GM12878 (cell line): Measurements from ENCODE around the gene RYR2. TPM values are rescaled to one million over a fixed set of nuclear protein-coding genes. Genes with fewer than 3 reads are reported as not detected.

Source experiments
- ATAC-seq: fragments of 200-7000 bp; cut with Tn5 transposase; 3 replicates; pipeline ENCODE4 v1.9.1; 2020; ENCODE audit warnings: mild to moderate bottlenecking, moderate library complexity
- BruUV-seq: library from RNA; stranded (reverse); fragments of 400-500 nt; replicated peaks from 2 replicates; lab custom pipeline; 2021; lab: Mats Ljungman, UMichigan
- CTCF ChIA-PET: fragments of 300-600 bp; sonication (Branson Sonifier 250); formaldehyde crosslinking; extraction: SDS; loops from one replicate; lab custom pipeline; 2021; ENCODE audit warnings: inconsistent platforms; lab: Yijun Ruan, JAX
- POLR2A ChIA-PET: fragments of 350-600 bp; formaldehyde crosslinking; extraction: SDS; loops from one replicate; lab custom pipeline; 2021; ENCODE audit warnings: inconsistent platforms; lab: Charles Lee
- RAD21 ChIA-PET: fragments of 300-600 bp; sonication (Branson Sonifier 250); formaldehyde crosslinking; loops from one replicate; lab custom pipeline; 2023; ENCODE audit warnings: antibody characterized with exemption; ENCODE audit not compliant: unreplicated experiment; lab: Charles Lee
- SMC1A ChIA-PET: fragments of 300-600 bp; sonication (Branson Sonifier 250); formaldehyde crosslinking; loops from one replicate; lab custom pipeline; 2023; ENCODE audit not compliant: unreplicated experiment, uncharacterized antibody; lab: Charles Lee
- DNase-seq: peaks from one replicate; pipeline ENCODE4 v3.0.0-alpha.2; 2011; ENCODE audit warnings: low read depth, low spot score
- FAIRE-seq: peaks from 3 replicates; lab custom pipeline; 2011; peaks lifted over from hg19 to GRCh38; lab: Jason Lieb, UNC
- H2AFZ ChIP-seq: 2 replicates; pipeline ENCODE4 v1.6.0; 2011; ENCODE audit warnings: low read depth, low read length, control low read depth; ENCODE audit not compliant: control insufficient read depth
- H3K27ac ChIP-seq: 2 replicates; pipeline ENCODE4 v1.5.1; 2011; ENCODE audit warnings: control low read depth; ENCODE audit not compliant: control insufficient read depth, insufficient read depth
- H3K27me3 ChIP-seq, 2 experiments: replicated peaks in 1 of 2; 2 replicates each; pipeline versions ENCODE4 v1.6.0 to v1.6.1; 2011; ENCODE audit warnings: low read length in 1 of 2; ENCODE audit not compliant: control insufficient read depth in 2 of 2, insufficient read depth in 2 of 2
- H3K36me3 ChIP-seq, 2 experiments: 2 replicates each; pipeline ENCODE4 v1.5.1; 2011; ENCODE audit warnings: low read length in 1 of 2; ENCODE audit not compliant: control insufficient read depth in 2 of 2, insufficient read depth in 2 of 2
- H3K4me1 ChIP-seq: 2 replicates; pipeline ENCODE4 v1.6.1; 2011; ENCODE audit warnings: mild to moderate bottlenecking, low read length, moderate library complexity, mixed read lengths; ENCODE audit not compliant: control insufficient read depth, insufficient read depth
- H3K4me2 ChIP-seq: 2 replicates; pipeline ENCODE4 v1.6.0; 2011; ENCODE audit warnings: control low read depth; ENCODE audit not compliant: control insufficient read depth, insufficient read depth
- H3K4me3 ChIP-seq: fragments of 200-600 bp; sonication (generic); 2 replicates; pipeline ENCODE4 v1.5.1; 2016
- H3K79me2 ChIP-seq: 2 replicates; pipeline ENCODE4 v1.6.0; 2011; ENCODE audit warnings: low read length; ENCODE audit not compliant: control insufficient read depth, insufficient read depth
- H3K9ac ChIP-seq: 2 replicates; pipeline ENCODE4 v1.8.0; 2011; ENCODE audit warnings: low read length, control low read depth, mixed read lengths; ENCODE audit not compliant: control insufficient read depth, insufficient read depth
- H3K9me3 ChIP-seq: replicated peaks from 3 replicates; pipeline ENCODE4 v1.5.1; 2011; ENCODE audit warnings: mild to moderate bottlenecking, low read length; ENCODE audit not compliant: control insufficient read depth, insufficient read depth
- H4K20me1 ChIP-seq: 2 replicates; pipeline ENCODE4 v1.6.0; 2011; ENCODE audit not compliant: control insufficient read depth, insufficient read depth
- BACH1 ChIP-seq: fragments of 450-650 bp; IDR thresholded peaks from 2 replicates; pipeline ENCODE4 v1.6.1; 2017; ENCODE audit warnings: mild to moderate bottlenecking, borderline replicate concordance
- BCL3 ChIP-seq: IDR thresholded peaks from 2 replicates; pipeline ENCODE4 v1.6.1; 2011; ENCODE audit warnings: borderline replicate concordance, low read depth, mild to moderate bottlenecking, moderate library complexity, low read length; ENCODE audit not compliant: insufficient read depth, poor library complexity, severe bottlenecking
- E2F8 ChIP-seq: fragments of 450-650 bp; IDR thresholded peaks from 2 replicates; pipeline ENCODE4 v1.6.1; 2018; ENCODE audit warnings: mild to moderate bottlenecking, low read depth, moderate library complexity; ENCODE audit not compliant: partially characterized antibody
- EZH2 ChIP-seq: IDR thresholded peaks from 2 replicates; pipeline ENCODE4 v1.6.1; 2012; ENCODE audit warnings: low read depth, mild to moderate bottlenecking, control low read depth, inconsistent platforms, low read length, borderline replicate concordance; ENCODE audit not compliant: control insufficient read depth
- GABPA ChIP-seq: IDR thresholded peaks from 2 replicates; pipeline ENCODE4 v1.6.1; 2014; ENCODE audit warnings: antibody characterized with exemption, low read depth, mild to moderate bottlenecking, inconsistent platforms
- IKZF1 ChIP-seq: fragments of 450-650 bp; conservative IDR thresholded peaks from 2 replicates; pipeline ENCODE4 v1.6.1; 2017; ENCODE audit warnings: antibody characterized with exemption, mild to moderate bottlenecking
- KDM1A ChIP-seq: fragments of 200-600 bp; sonication (generic); IDR thresholded peaks from 2 replicates; pipeline ENCODE4 v1.6.1; 2016; ENCODE audit warnings: borderline replicate concordance
- MYB ChIP-seq: fragments of 150-350 bp; IDR thresholded peaks from 2 replicates; pipeline ENCODE4 v1.6.1; 2014; ENCODE audit warnings: mild to moderate bottlenecking, low read depth, low read length, borderline replicate concordance
- NFYA ChIP-seq: IDR thresholded peaks from 2 replicates; pipeline ENCODE4 v1.6.1; 2011; ENCODE audit warnings: low read depth, mild to moderate bottlenecking, low read length, improper control_type of control experiment, borderline replicate concordance
- PAX8 ChIP-seq: fragments of 450-650 bp; IDR thresholded peaks from 2 replicates; pipeline ENCODE4 v1.6.1; 2017; ENCODE audit warnings: mild to moderate bottlenecking, moderate library complexity
- POLR2AphosphoS2 ChIP-seq: IDR thresholded peaks from 2 replicates; pipeline ENCODE4 v1.6.1; 2011; ENCODE audit warnings: low read depth, mild to moderate bottlenecking, low read length, improper control_type of control experiment, moderate library complexity
- RAD21 ChIP-seq: IDR thresholded peaks from 2 replicates; pipeline ENCODE4 v1.6.1; 2011; ENCODE audit warnings: mild to moderate bottlenecking, low read depth, low read length, moderate library complexity; ENCODE audit not compliant: insufficient read depth
- RBBP5 ChIP-seq: fragments of 200-600 bp; sonication (generic); conservative IDR thresholded peaks from 2 replicates; pipeline ENCODE4 v1.6.1; 2016
- RUNX3 ChIP-seq: IDR thresholded peaks from 2 replicates; pipeline ENCODE4 v1.6.1; 2012; ENCODE audit warnings: low read length, inconsistent platforms
- SIX5 ChIP-seq: IDR thresholded peaks from 2 replicates; pipeline ENCODE4 v1.6.1; 2011; ENCODE audit warnings: mild to moderate bottlenecking, low read depth, low read length, moderate library complexity; ENCODE audit not compliant: severe bottlenecking
- SREBF2 ChIP-seq: IDR thresholded peaks from 2 replicates; pipeline ENCODE4 v1.6.1; 2012; ENCODE audit warnings: mild to moderate bottlenecking, low read length
- SRF ChIP-seq, 2 experiments: IDR thresholded peaks; 2 replicates each; pipeline ENCODE4 v1.6.1; 2011; ENCODE audit warnings: low read depth in 2 of 2, low read length in 2 of 2, mild to moderate bottlenecking in 1 of 2, moderate library complexity in 1 of 2
- STAT1 ChIP-seq: fragments of 450-650 bp; conservative IDR thresholded peaks from 2 replicates; pipeline ENCODE4 v1.6.1; 2014; ENCODE audit warnings: antibody characterized with exemption, mild to moderate bottlenecking
- TCF3 ChIP-seq: IDR thresholded peaks from 2 replicates; pipeline ENCODE4 v1.6.1; 2012; ENCODE audit warnings: low read depth, mild to moderate bottlenecking, low read length, borderline replicate concordance; ENCODE audit not compliant: insufficient read depth
- WGBS: methylation state at CpG from one replicate; pipeline ENCODE4 v1.1.6; 2016; ENCODE audit warnings: low lambda C conversion rate; ENCODE audit not compliant: insufficient replicate concordance, insufficient coverage; ENCODE audit errors: missing lambda C conversion rate; 5-methylcytosine and 5-hydroxymethylcytosine counted together
- in situ Hi-C: fragments of 300-500 bp; cut with MboI; formaldehyde crosslinking; loops from 9 replicates; pipeline ENCODE4 v1.14.3; 2018; ENCODE audit warnings: mixed read lengths
- intact Hi-C: fragments of 100-400 bp; cut with micrococcal nuclease; formaldehyde crosslinking; loops from one replicate; pipeline ENCODE4 v1.14.2; 2022; ENCODE audit not compliant: unreplicated experiment
- polyA plus RNA-seq, 11 experiments: library from polyadenylated mRNA; depleted of rRNA in 4 of 11; unstranded in 6 of 11; stranded (reverse) in 5 of 11; fragments of >200 nt; fragmentation: Nextera tagmentation in 4 of 11; fragmentation: Illumina TruSeq in 1 of 11; extraction: Ambion mirVana in 4 of 11; extraction: Trizol in 1 of 11; gene quantifications; 1 replicate in 1 of 11; 2 replicates in 10 of 11; pipeline versions ENCODE4 v1.2.1 to v1.2.3, GENCODE V29; 2011 to 2016; ENCODE audit warnings: inconsistent platforms in 2 of 11, missing spikeins in 2 of 11, low read depth in 1 of 11
- total RNA-seq, 4 experiments: library from RNA; depleted of rRNA in 3 of 4; stranded (reverse); fragments of >200 nt in 3 of 4; fragmentation: Illumina TruSeq in 1 of 4; extraction: Trizol in 1 of 4; gene quantifications; 2 replicates each; pipeline versions ENCODE4 v1.2.1 to v1.2.3, GENCODE V29; 2013 to 2021

Gene RYR2
- total and polyA plus RNA-seq, 10 of the 15 experiments (the other 5 are each of a cell fraction or from before 2014, with no cell fraction given): 0.01 to 0.04 TPM; not detected in 8

- no peak for TF ChIP-seq BCL3
- no peak for TF ChIP-seq KDM1A
- TF ChIP-seq MYB: no peak
- TF ChIP-seq POLR2AphosphoS2: no peak
- TF ChIP-seq SIX5: no peak
- TF ChIP-seq SREBF2: no peak
- TF ChIP-seq GABPA: no peak
- no peak for TF ChIP-seq EZH2
- no peak for TF ChIP-seq SRF (IDR thresholded peaks at IDR 0.05; ENCODE audit: low read depth in 2 of 2, low read length in 2 of 2)
- TF ChIP-seq BACH1: no peak
- no peak for TF ChIP-seq TCF3
- no peak for TF ChIP-seq NFYA
These were observed 181.4 kb downstream of the RYR2 start (continued) for GRCh38 chr1:237223419-237223818.

GRCh38 chr1:237226177-237226944 lies 184.4 kb downstream of the RYR2 start:
- Histone ChIP-seq H3K9ac (no peak overlapping the region), H3K4me3 (no peak overlapping the region), H4K20me1 (no peaks in the 10 kb centered on the region), H3K79me2 (no peaks in the 10 kb centered on the region), H3K36me3 (no peaks in the 10 kb centered on the region), H3K27ac (no peak overlapping the region), H3K4me1 (no peaks in the 10 kb centered on the region), H2AFZ (no peak overlapping the region), H3K4me2 (no peak overlapping the region), H3K9me3 (no peaks in the 10 kb centered on the region), H3K27me3 (no peaks in the 10 kb centered on the region)
- no TSS peak for BruUV-seq
- RAD21 ChIA-PET: no interaction called here
- ATAC-seq: no peak
- 47% methylated on average over 13 of the region's 13 CpGs for WGBS
- intact Hi-C loops: no loop called here
- no peak for DNase-seq
- CTCF ChIA-PET: no interaction called here
- in situ Hi-C loops: no loop called here
- POLR2A ChIA-PET: interaction anchor here (0.6 kb wide), 1 partner anchor 194 kb away, joined by 3 read pairs; no protein-coding TSS in a partner anchor
- no peak for FAIRE-seq
- SMC1A ChIA-PET: no interaction called here
- TF ChIP-seq RAD21 (no peak), PAX8 (no peak), RUNX3 (no peak), IKZF1 (no peak), E2F8 (no peak), RBBP5 (no peak), STAT1 (no peak)
